HL-60 (cell line): ENCODE data around the gene MYH10.

ENCODE experiments used
- GABPA ChIP-seq: IDR thresholded peaks from 2 replicates; pipeline ENCODE4 v1.6.1; 2012; ENCODE audit warnings: low read depth
- POLR2AphosphoS5 ChIP-seq: IDR thresholded peaks from 2 replicates; pipeline ENCODE4 v1.6.1; 2012; ENCODE audit warnings: low read depth
- TF ChIP-seq, protein P1 (sequence below): IDR thresholded peaks from one replicate; pipeline ENCODE4 v1.5.1; 2011; ENCODE audit warnings: low read length, control low read depth, inconsistent platforms; ENCODE audit not compliant: insufficient read depth
- TF ChIP-seq, protein P2 (sequence below): IDR thresholded peaks from 2 replicates; pipeline ENCODE4 v1.6.1; 2012; ENCODE audit warnings: low read depth; ENCODE audit not compliant: insufficient replicate concordance

DNA sequence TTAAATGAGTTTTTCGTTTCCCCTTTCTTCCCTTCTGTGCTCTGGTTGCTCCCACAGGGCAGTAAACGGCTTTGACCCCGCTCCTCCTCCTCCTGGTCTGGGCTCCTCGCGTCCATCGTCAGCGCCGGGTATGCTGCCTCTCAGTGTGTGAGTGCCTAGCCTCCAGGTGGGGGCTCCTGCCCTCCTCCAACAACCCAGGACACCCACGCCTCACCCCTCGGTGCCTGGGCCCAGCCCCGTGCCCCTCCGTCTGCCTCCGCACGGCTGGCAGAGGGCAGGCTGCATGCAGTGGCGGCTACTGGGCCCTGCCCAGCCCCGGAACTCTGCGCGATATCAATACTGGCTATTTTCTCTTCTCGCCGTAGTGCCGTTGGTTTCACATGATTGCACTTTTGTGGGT is 163.7 kb downstream of the MYH10 start:
- TF ChIP-seq POLR2AphosphoS5 (no peak), GABPA (no peak)
- TF ChIP-seq, protein P1, sequence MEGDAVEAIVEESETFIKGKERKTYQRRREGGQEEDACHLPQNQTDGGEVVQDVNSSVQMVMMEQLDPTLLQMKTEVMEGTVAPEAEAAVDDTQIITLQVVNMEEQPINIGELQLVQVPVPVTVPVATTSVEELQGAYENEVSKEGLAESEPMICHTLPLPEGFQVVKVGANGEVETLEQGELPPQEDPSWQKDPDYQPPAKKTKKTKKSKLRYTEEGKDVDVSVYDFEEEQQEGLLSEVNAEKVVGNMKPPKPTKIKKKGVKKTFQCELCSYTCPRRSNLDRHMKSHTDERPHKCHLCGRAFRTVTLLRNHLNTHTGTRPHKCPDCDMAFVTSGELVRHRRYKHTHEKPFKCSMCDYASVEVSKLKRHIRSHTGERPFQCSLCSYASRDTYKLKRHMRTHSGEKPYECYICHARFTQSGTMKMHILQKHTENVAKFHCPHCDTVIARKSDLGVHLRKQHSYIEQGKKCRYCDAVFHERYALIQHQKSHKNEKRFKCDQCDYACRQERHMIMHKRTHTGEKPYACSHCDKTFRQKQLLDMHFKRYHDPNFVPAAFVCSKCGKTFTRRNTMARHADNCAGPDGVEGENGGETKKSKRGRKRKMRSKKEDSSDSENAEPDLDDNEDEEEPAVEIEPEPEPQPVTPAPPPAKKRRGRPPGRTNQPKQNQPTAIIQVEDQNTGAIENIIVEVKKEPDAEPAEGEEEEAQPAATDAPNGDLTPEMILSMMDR = no peak
- TF ChIP-seq, protein P2, sequence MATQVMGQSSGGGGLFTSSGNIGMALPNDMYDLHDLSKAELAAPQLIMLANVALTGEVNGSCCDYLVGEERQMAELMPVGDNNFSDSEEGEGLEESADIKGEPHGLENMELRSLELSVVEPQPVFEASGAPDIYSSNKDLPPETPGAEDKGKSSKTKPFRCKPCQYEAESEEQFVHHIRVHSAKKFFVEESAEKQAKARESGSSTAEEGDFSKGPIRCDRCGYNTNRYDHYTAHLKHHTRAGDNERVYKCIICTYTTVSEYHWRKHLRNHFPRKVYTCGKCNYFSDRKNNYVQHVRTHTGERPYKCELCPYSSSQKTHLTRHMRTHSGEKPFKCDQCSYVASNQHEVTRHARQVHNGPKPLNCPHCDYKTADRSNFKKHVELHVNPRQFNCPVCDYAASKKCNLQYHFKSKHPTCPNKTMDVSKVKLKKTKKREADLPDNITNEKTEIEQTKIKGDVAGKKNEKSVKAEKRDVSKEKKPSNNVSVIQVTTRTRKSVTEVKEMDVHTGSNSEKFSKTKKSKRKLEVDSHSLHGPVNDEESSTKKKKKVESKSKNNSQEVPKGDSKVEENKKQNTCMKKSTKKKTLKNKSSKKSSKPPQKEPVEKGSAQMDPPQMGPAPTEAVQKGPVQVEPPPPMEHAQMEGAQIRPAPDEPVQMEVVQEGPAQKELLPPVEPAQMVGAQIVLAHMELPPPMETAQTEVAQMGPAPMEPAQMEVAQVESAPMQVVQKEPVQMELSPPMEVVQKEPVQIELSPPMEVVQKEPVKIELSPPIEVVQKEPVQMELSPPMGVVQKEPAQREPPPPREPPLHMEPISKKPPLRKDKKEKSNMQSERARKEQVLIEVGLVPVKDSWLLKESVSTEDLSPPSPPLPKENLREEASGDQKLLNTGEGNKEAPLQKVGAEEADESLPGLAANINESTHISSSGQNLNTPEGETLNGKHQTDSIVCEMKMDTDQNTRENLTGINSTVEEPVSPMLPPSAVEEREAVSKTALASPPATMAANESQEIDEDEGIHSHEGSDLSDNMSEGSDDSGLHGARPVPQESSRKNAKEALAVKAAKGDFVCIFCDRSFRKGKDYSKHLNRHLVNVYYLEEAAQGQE = no peak
